A673 (cell line): ENCODE measurements around the gene OR4D2. TPM values are rescaled to one million over a fixed set of nuclear protein-coding genes. Genes with fewer than 3 reads are reported as not detected.

Experiments
- BruUV-seq: library from RNA; stranded (reverse); fragments of 400-500 nt; replicated peaks from 2 replicates; lab custom pipeline; 2021; lab: Mats Ljungman, UMichigan
- CTCF ChIA-PET: fragments of 300-600 bp; sonication (Branson Sonifier 250); formaldehyde crosslinking; loops from one replicate; lab custom pipeline; 2022; ENCODE audit warnings: antibody characterized with exemption; lab: Charles Lee
- POLR2A ChIA-PET: fragments of 300-600 bp; sonication (Branson Sonifier 250); formaldehyde crosslinking; loops from one replicate; lab custom pipeline; 2022; ENCODE audit warnings: antibody characterized with exemption; ENCODE audit not compliant: low non-redundant PET; lab: Charles Lee
- DNase-seq: peaks from one replicate; pipeline ENCODE4 v3.0.0-alpha.2; 2015; ENCODE audit warnings: low spot score
- H3K27ac ChIP-seq: fragments of 200-600 bp; sonication (generic); 2 replicates; pipeline ENCODE4 v1.5.1; 2016; ENCODE audit warnings: mixed run types, low read depth, mild to moderate bottlenecking, mixed read lengths, antibody characterized with exemption, low read length; ENCODE audit not compliant: poor library complexity, severe bottlenecking
- H3K27me3 ChIP-seq: fragments of 200-600 bp; sonication (generic); replicated peaks from 2 replicates; pipeline ENCODE4 v1.6.1; 2017; ENCODE audit warnings: mixed run types, low read depth, mild to moderate bottlenecking, mixed read lengths, antibody characterized with exemption, low read length; ENCODE audit not compliant: insufficient read depth, poor library complexity
- H3K36me3 ChIP-seq: fragments of 200-600 bp; sonication (generic); 2 replicates; pipeline ENCODE4 v1.6.1; 2016; ENCODE audit warnings: mixed run types, mild to moderate bottlenecking, mixed read lengths, antibody characterized with exemption, low read length; ENCODE audit not compliant: insufficient read depth, poor library complexity, severe bottlenecking
- H3K4me1 ChIP-seq: fragments of 200-600 bp; sonication (generic); 2 replicates; pipeline ENCODE4 v1.6.1; 2017; ENCODE audit warnings: mixed run types, mild to moderate bottlenecking, mixed read lengths, antibody characterized with exemption, low read length; ENCODE audit not compliant: insufficient read depth, poor library complexity, severe bottlenecking
- H3K4me3 ChIP-seq: fragments of 200-600 bp; sonication (generic); 2 replicates; pipeline ENCODE4 v1.5.1; 2016; ENCODE audit warnings: low read depth, mixed run types, mild to moderate bottlenecking, mixed read lengths, low read length; ENCODE audit not compliant: poor library complexity, severe bottlenecking
- H3K9me3 ChIP-seq: fragments of 200-600 bp; sonication (generic); 2 replicates; pipeline ENCODE4 v1.6.1; 2016; ENCODE audit warnings: mixed run types, low read depth, mild to moderate bottlenecking, mixed read lengths, antibody characterized with exemption, low read length; ENCODE audit not compliant: poor library complexity, severe bottlenecking
- CTCF ChIP-seq: fragments of 300-800, 200-600 bp; sonication (generic); conservative IDR thresholded peaks from 2 replicates; pipeline ENCODE4 v1.5.1; 2017; ENCODE audit warnings: low read depth, mild to moderate bottlenecking, antibody characterized with exemption, low read length, moderate library complexity, mixed read lengths
- EZH2 ChIP-seq: fragments of 200-600 bp; sonication (generic); IDR thresholded peaks from 2 replicates; pipeline ENCODE4 v1.6.1; 2017; ENCODE audit warnings: borderline replicate concordance, low read depth, mild to moderate bottlenecking, mixed read lengths, antibody characterized with exemption, low read length; ENCODE audit not compliant: poor library complexity, severe bottlenecking
- intact Hi-C: fragments of 100-400 bp; cut with micrococcal nuclease; formaldehyde crosslinking; loops from one replicate; pipeline ENCODE4 v1.10.0; 2022; ENCODE audit not compliant: unreplicated experiment
- total RNA-seq: library from RNA; stranded (reverse); gene quantifications from 2 replicates; pipeline ENCODE4 v1.2.3, GENCODE V29; 2021

The OR4D2 gene
- total RNA-seq, 1 experiment from 2014 or later: not detected

- TF ChIP-seq EZH2: no peak
- TF ChIP-seq CTCF: no peak
- Histone ChIP-seq H3K36me3 (no peaks in the 10 kb centered on the region), H3K4me1 (no peaks in the 10 kb centered on the region), H3K27ac (no peak overlapping the region), H3K27me3 (peaks cover 47% of the 10 kb centered on the region), H3K9me3 (no peaks in the 10 kb centered on the region), H3K4me3 (no peak overlapping the region)
- no TSS peak for BruUV-seq
- POLR2A ChIA-PET: interaction anchor here (0.7 kb wide), 1 partner anchor 13 kb away, joined by 4 read pairs; no protein-coding TSS in a partner anchor
- CTCF ChIA-PET: interaction anchor here (1.6 kb wide), 1 partner anchor 24 kb away, joined by 3 read pairs; no protein-coding TSS in a partner anchor
- DNase-seq: no peak
- intact Hi-C loops: no loop called here
These were observed 9.4 kb downstream of the OR4D2 start for GRCh38 chr17:58176200-58176599.

DNA sequence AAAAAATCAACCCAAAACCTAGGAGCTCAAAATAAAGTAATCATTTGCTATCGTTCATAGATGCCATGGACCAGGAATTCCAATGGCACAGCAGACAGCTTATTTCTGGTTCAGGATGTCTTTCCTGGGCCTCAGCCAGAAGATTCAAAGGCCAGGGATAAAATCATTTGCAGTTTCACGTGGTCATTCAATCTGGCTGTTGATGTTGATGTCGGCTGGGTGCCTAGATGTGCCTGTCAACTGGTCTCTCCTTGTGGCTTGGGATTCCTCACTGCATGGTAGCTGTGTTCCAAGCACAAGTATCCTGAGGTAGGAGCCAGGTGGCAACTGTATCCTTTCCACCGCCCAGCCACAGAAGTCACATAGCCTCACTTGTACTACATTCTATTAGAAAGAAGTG, 15.0 kb downstream of the OR4D2 start:
- Histone ChIP-seq H3K4me3 (no peak overlapping the region), H3K27me3 (peaks cover 4% of the 10 kb centered on the region), H3K4me1 (no peaks in the 10 kb centered on the region), H3K9me3 (no peaks in the 10 kb centered on the region), H3K27ac (no peak overlapping the region), H3K36me3 (no peaks in the 10 kb centered on the region)
- TF ChIP-seq EZH2 (no peak), CTCF (no peak)
- CTCF ChIA-PET: no interaction called here
- no TSS peak for BruUV-seq
- intact Hi-C loops: no loop called here
- POLR2A ChIA-PET: no interaction called here
- no peak for DNase-seq

DNA sequence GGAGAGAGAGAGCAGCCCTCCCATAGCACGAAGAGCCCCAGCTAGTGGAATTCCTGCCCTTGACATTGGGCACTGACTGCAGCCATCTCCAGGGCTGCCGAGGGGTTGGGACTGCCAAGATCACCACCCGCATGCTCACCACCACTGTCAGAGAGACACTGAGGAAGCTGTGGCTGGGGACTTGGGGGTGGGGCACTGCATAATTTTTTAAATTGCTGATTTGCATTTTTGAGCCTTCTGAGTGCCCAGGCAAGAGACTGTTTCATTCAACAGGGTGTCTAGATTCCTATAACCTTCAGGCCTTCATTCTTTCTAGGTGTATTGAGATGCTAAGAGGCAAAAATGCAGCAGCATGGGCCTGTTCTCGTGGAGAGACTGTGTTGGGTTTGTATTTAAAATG, 16.7 kb downstream of the OR4D2 start:
- H3K4me1 ChIP-seq: no peaks in the 10 kb centered on the region
- CTCF ChIA-PET: no interaction called here
- no peak overlapping the region for H3K27ac ChIP-seq
- no peaks in the 10 kb centered on the region for H3K36me3 ChIP-seq
- POLR2A ChIA-PET: no interaction called here
- intact Hi-C loops: no loop called here
- TF ChIP-seq EZH2 (no peak), CTCF (no peak)
- no peaks in the 10 kb centered on the region for H3K9me3 ChIP-seq
- H3K4me3 ChIP-seq: no peak overlapping the region
- peaks cover 4% of the 10 kb centered on the region for H3K27me3 ChIP-seq
- no peak for DNase-seq
- no TSS peak for BruUV-seq
